ENCODE results near the gene LONP2.

Gene LONP2

DNA sequence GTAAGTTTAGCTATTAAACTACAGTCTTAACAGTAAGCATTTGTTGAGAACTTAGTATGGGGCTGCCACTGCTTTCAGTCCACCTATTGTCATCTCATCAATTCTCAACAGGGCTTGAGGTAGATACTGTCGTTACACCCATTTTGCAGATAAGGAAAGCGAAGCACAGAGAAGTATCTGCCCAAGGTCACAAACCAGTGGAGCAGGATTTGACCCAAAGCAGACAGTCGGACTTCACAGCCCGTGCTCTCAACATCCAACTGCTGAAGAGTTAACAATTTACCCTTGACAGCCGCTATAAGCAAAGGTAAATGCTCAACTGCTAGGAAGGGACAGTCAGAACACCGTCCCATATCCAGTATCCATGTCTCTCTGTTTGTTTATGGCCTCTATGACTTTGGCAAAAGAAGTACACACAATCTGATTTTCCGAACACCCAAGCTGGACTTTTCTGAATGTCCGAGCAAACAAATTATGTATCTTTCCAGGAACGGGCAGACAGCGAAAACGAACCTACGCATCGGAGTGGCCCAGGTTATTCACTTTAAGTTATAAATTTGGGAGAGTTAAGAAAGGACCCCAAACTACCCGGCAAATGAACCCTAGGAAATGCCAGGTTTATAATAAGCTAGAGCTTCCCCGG lies 139.9 kb downstream of the LONP2 start:
- H4K20me1 ChIP-seq (ENCODE audit: insufficient read depth, low read length), result no peaks in the 10 kb centered on the region
- peaks cover 55% of the 10 kb centered on the region for H3K79me2 ChIP-seq (ENCODE audit: insufficient read depth, low read length)
- peak overlapping the region; percentile 72 for H3K4me3 ChIP-seq (ENCODE audit: low read depth, low read length, poor library complexity, severe bottlenecking)
- no peaks in the 10 kb centered on the region for H3K9me3 ChIP-seq (ENCODE audit: low read length)
- no peaks in the 10 kb centered on the region for H3F3A ChIP-seq (ENCODE audit: insufficient read depth, low read length)
- H3K27me3 ChIP-seq (ENCODE audit: insufficient read depth, low read length), result no peaks in the 10 kb centered on the region
- no peak overlapping the region for H2AFZ ChIP-seq (ENCODE audit: low read length)
- TF ChIP-seq, protein P1, sequence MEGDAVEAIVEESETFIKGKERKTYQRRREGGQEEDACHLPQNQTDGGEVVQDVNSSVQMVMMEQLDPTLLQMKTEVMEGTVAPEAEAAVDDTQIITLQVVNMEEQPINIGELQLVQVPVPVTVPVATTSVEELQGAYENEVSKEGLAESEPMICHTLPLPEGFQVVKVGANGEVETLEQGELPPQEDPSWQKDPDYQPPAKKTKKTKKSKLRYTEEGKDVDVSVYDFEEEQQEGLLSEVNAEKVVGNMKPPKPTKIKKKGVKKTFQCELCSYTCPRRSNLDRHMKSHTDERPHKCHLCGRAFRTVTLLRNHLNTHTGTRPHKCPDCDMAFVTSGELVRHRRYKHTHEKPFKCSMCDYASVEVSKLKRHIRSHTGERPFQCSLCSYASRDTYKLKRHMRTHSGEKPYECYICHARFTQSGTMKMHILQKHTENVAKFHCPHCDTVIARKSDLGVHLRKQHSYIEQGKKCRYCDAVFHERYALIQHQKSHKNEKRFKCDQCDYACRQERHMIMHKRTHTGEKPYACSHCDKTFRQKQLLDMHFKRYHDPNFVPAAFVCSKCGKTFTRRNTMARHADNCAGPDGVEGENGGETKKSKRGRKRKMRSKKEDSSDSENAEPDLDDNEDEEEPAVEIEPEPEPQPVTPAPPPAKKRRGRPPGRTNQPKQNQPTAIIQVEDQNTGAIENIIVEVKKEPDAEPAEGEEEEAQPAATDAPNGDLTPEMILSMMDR (IDR thresholded peaks at IDR 0.05; ENCODE audit: low read length), result no peak
- TF ChIP-seq EZH2 (IDR thresholded peaks at IDR 0.05; ENCODE audit: borderline replicate concordance, low read length), result no peak
- H3K4me1 ChIP-seq (ENCODE audit: insufficient read depth, low read length, severe bottlenecking), result peaks cover 34% of the 10 kb centered on the region
- H3K36me3 ChIP-seq (ENCODE audit: insufficient read depth, low read length), result no peaks in the 10 kb centered on the region
- H3K27ac ChIP-seq (ENCODE audit: low read depth, low read length, poor library complexity, severe bottlenecking), result peak overlapping the region; percentile 30
- no peaks in the 10 kb centered on the region for H3K9me2 ChIP-seq (ENCODE audit: low read depth, low read length)
- peak overlapping the region; percentile 91 for H3K9ac ChIP-seq (ENCODE audit: low read length)
- peak overlapping the region; percentile 91 for H3K4me2 ChIP-seq (ENCODE audit: low read length)

DNA sequence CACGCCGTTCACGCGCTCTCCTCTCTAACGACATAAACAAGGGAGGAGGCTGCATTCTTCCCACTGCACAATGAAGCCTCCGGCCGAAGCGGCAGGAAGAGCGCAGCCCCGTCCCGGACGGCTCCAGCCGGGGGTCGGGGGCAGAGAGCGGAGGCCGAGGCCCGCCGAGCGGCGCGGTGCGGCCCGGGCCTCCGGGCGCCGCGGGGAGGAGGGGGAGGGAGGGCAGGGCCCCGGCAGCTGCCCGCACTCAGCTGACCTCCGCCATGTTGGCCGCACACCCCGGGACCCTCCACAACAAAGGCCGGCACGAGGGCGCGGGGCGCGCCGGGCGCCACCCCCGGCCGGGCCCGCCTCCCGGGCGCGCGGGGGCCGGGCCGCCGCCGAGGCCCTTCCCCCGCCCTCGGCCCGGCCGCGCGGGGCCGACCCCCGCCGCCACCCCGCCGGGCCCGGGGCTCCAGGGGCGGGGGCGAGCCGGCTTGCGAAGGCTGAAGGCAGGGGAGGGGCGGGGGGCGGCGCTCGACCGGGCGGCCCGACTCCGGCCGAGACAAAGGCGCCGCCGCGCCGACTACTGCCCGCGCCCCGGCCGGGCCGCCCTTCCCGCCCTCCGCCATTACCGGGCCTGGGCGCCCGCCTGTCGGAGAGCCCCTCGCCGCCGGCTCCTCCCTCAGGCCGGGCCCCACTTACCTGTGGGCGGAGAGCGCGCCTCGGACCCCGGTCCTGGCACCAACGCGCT lies 140.6 kb downstream of the LONP2 start:
- no peaks in the 10 kb centered on the region for H3K9me2 ChIP-seq (ENCODE audit: low read depth, low read length)
- no peak overlapping the region for H2AFZ ChIP-seq (ENCODE audit: low read length)

DNA sequence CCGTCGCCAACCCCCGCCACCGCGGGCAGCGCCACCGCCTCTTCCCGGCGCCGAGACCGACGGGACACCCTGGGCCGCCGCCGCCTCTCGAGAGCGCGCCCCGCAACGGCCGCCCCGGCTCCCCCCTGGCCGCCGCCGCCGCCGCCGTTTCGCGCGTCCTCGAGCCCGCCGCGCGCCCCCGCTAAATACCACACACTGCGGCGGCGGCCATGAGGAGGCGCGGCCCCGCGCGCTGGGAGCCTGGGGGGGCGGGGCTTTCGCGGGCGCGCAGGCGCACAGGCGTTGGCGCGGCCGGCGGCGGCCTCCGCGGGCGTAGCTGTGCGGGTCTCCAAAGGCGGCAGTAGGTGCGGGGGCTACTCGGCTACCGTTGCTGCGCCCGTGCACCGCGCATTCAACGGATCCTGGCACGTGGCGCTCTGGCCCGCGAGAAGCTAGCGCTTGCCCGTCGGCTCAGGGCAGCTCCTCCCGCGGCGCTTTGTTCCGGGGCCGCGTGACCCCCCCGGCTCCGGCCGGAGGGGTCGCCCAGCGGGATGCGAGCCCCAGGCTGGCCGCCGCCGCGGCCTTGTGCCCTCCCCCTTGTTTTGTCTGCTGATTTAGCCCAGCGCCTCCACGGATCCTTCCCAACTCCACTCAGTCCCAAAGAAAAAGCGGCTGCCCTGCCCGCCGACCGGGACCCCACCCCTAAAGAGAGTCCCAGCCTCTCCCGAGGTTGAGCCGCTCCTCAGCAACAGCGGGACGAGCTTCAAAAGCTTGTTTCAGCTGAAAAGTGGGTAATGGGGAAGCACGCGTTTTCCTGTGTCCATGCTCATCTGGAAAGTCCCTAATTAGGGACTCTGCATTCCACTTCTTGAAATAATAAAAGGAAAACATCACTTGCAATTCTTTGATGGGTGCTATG lies 141.4 kb downstream of the LONP2 start, which contains the start of gene SIAH1:
SIAH1 (minus strand) TSS at position 161 of the 898 bp plus-strand sequence. CDS start 22,985 bp downstream, outside the sequence.
- Histone ChIP-seq H3K4me3 (ENCODE audit: low read depth, low read length, poor library complexity, severe bottlenecking) (peak within 1 kb of the TSS; percentile 72), H3K27me3 (ENCODE audit: insufficient read depth, low read length) (no peaks in the 10 kb centered on the region), H3K36me3 (ENCODE audit: insufficient read depth, low read length) (no peaks in the 10 kb centered on the region), H3K4me1 (ENCODE audit: insufficient read depth, low read length, severe bottlenecking) (peaks cover 19% of the 10 kb centered on the region), H3K79me2 (ENCODE audit: insufficient read depth, low read length) (peaks cover 40% of the 10 kb centered on the region), H3K9me3 (ENCODE audit: low read length) (no peaks in the 10 kb centered on the region), H3K4me2 (ENCODE audit: low read length) (peak within 1 kb of the TSS; percentile 91), H3K9me2 (ENCODE audit: low read depth, low read length) (no peaks in the 10 kb centered on the region), H3F3A (ENCODE audit: insufficient read depth, low read length) (no peaks in the 10 kb centered on the region), H2AFZ (ENCODE audit: low read length) (0 out of 2 replicates have a peak within 1 kb of the TSS, but pooled peaks have one; percentile 36), H3K9ac (ENCODE audit: low read length) (peak within 1 kb of the TSS; percentile 91), H3K27ac (ENCODE audit: low read depth, low read length, poor library complexity, severe bottlenecking) (peak within 1 kb of the TSS; percentile 30), H4K20me1 (ENCODE audit: insufficient read depth, low read length) (no peaks in the 10 kb centered on the region)
- no peak for TF ChIP-seq EZH2 (IDR thresholded peaks at IDR 0.05; ENCODE audit: borderline replicate concordance, low read length)
- TF ChIP-seq, protein P1 (IDR thresholded peaks at IDR 0.05; ENCODE audit: low read length), result no peak

More for the DNA sequence above, 140.6 kb downstream of the LONP2 start:
- Histone ChIP-seq H3F3A (ENCODE audit: insufficient read depth, low read length) (no peaks in the 10 kb centered on the region), H3K4me2 (ENCODE audit: low read length) (peak overlapping the region; percentile 91), H3K27me3 (ENCODE audit: insufficient read depth, low read length) (no peaks in the 10 kb centered on the region), H3K4me1 (ENCODE audit: insufficient read depth, low read length, severe bottlenecking) (peaks cover 27% of the 10 kb centered on the region), H3K27ac (ENCODE audit: low read depth, low read length, poor library complexity, severe bottlenecking) (peak overlapping the region; percentile 30), H3K4me3 (ENCODE audit: low read depth, low read length, poor library complexity, severe bottlenecking) (peak overlapping the region; percentile 72), H3K36me3 (ENCODE audit: insufficient read depth, low read length) (no peaks in the 10 kb centered on the region), H3K79me2 (ENCODE audit: insufficient read depth, low read length) (peaks cover 48% of the 10 kb centered on the region), H3K9ac (ENCODE audit: low read length) (peak overlapping the region; percentile 91), H4K20me1 (ENCODE audit: insufficient read depth, low read length) (no peaks in the 10 kb centered on the region), H3K9me3 (ENCODE audit: low read length) (no peaks in the 10 kb centered on the region)
- no peak for TF ChIP-seq EZH2 (IDR thresholded peaks at IDR 0.05; ENCODE audit: borderline replicate concordance, low read length)
- TF ChIP-seq, protein P1 (IDR thresholded peaks at IDR 0.05; ENCODE audit: low read length), result no peak
